Subcutaneous adipose tissue (tissue), 4 donors: ENCODE data around the gene SLC22A12. TPM values are rescaled to one million over a fixed set of nuclear protein-coding genes. Genes with fewer than 3 reads are reported as not detected.

Experiments used
- CTCF ChIP-seq: fragments of 450-650 bp; IDR thresholded peaks from one replicate; pipeline ENCODE4 v1.5.1; 2016; ENCODE audit warnings: low read depth, mild to moderate bottlenecking, control low read depth, antibody characterized with exemption, moderate library complexity
- total RNA-seq, 4 donors: library from RNA; depleted of rRNA; stranded (reverse); fragments of >200 nt; gene quantifications; one replicate each; pipeline ENCODE4 v1.1.0, GENCODE V29; 2016

SLC22A12 gene
- total RNA-seq, 4 donors from 2014 or later, result not detected

GRCh38 chr11:64592656-64593055, 1.6 kb downstream of the SLC22A12 start:
- no peak for TF ChIP-seq CTCF

GRCh38 chr11:64593156-64594105, 2.4 kb downstream of the SLC22A12 start:
- no peak for TF ChIP-seq CTCF

- TF ChIP-seq CTCF, result no peak
Observed at GRCh38 chr11:64594159-64594939, 3.3 kb downstream of the SLC22A12 start.

GRCh38 chr11:64597671-64598101, 6.7 kb downstream of the SLC22A12 start:
- TF ChIP-seq CTCF, result no peak

GRCh38 chr11:64598106-64598796, 7.2 kb downstream of the SLC22A12 start:
- no peak for TF ChIP-seq CTCF

GRCh38 chr11:64598797-64599697, 8.0 kb downstream of the SLC22A12 start:
- TF ChIP-seq CTCF, result no peak
